COLO829 (cell line): ENCODE results near the gene CD300LD.

Experiments
- DNase-seq: peaks from one replicate; pipeline ENCODE4 v3.0.0; 2012; ENCODE audit warnings: low spot score

The CD300LD gene

DNA sequence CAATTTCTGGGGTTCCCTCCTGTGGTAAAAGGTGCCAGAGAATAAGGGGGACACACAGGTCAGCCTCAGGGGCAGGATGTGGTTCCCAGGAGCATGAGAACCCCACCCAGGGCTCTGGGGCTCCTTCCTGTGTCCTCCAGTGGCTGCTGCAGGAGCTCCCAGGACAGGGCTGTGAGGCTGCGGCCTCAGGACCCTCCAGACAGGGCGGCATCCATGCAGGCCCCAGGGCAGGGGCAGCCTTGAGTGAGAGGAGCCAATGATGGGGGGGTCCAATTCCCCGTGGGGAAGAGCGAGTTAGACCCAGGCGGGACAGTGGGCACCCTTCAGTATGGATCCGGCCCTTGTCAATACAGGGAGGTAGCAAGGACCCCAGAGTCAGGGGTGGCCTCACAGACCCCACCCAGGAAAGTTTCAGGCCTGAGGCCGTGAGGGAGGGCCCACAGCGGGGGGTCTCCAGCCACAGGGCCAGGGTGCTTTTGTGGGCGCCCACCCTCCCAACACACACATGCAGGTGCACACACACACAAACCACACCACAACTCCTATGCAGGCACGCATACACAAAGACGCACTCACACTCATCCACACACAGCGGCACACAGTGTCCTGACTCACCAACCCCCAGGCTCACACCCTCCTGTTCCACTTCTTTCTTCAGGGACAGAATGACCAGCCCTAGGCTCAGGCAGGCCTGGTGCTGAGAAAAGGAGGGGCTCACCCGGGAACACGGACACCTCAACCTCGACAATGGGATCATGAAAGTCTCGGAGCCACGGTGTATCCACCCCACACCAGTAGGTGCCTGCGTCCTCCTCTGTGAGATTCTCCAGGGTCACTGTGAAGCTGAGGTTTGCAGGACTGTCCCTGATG is 48.0 kb downstream of the CD300LD start:
- no peak for DNase-seq

DNA sequence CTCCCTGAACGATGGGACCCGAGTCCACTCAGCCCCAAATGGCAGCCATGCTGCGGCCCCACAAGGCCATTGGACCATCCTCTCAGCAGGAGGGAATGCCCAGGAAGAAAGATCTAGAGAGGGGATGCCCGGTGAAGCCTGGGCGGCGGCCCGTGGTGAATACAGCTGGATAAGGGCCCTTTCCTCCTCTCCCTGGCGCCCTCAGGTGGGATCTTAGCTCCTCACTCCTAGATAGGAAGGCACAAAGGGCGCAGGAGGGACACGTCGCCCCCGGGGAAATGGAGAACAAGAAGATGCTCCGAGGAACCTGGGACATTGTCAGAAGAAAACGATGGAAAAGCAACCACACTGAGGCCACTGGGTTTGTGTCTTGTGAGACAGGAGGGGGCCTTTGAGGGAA is 48.7 kb downstream of the CD300LD start:
- DNase-seq = no peak

DNA sequence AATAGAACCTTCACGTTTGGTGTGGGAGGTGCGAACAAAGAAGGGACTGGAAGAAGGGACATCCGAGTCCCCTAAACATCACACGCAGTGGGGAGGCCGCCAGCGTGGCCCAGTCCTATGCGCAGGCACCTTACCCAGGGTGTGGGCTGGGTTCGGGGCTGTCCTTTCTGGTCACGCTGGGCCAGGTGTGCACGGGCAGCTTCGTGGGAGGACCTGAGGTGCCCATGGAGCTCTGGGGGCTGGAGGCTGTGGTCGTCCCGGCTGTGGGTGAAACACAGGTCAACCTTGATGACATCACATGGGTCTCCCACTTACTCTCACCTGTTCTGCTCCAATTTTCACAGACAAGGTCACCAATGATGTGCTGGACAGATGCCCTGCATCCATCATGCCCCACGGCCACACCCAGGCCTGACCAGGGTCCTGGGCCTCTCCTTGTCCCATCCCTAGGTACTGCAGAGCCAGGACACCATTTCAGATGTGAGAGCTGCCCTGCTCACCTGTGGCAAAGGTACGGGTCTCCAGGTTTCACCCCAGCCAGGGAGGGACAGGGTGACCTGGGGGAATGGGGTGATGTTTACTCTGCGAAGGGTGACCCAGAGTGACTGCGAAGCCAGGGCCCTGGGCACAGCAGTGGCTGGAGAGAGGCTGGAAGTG is 49.2 kb downstream of the CD300LD start:
- DNase-seq = no peak

DNA sequence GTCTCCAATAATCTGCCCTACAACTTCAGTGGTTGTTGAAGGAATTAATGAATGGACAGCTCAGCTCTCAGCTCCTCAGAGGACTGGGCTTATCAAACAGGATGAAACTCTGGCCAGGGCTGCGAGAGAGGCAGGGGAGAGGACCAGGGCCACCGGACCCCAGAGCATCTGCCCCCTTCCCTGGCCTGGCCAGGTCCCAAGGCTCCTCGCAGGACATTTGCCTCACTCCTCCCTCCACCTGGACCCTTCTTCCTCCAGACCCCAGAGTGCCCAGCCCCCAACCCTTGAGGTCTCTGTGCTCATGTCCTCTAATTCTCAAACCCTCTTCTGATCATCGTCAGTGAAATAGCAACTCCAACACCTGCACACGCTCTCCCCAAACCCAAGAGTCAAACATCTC is 49.9 kb downstream of the CD300LD start:
- no peak for DNase-seq

DNA sequence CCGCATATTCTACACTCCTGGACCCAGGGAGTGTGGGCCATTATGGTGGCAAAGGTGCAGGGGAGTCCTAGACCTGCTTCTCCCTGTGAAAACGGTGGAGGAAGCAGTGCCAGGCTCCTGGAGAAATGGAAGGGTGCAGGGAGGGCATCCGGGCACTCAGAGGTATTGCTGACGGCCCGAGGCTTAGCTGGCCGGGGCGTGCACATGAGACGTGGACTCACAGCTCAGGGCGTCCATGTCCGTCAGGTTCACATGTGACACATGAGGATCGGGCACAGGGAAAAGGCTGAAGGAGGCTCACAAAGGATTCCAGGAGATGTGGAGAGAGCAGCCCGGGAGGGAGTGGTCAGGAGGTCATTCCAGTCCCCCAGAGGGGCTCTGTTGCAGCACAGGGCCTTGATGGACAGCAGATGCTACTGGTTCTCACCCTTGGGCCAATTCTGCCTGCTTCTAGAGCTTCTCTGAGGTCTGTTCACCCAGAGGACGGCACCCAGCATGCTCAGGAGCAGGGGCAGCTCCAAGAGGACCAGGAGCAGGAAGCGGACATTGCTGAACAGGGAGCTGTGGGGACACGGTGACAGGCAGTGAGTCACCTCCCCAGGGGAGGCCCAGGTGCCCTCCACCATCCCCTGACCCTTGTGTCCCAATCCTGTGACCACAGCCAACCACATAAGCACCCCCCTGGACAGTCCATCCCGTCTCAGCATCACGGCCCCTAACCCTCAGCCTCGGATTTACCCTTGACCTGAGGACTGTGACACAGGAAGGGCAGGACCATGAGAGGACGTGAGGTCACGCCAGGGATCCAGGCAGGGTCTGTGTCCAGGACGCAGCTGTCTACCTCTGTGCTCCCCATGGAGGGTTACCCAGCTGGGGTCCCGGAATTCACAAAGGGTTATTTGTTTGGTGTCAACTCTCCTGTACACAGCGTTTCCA is 50.6 kb downstream of the CD300LD start:
- no peak for DNase-seq

DNA sequence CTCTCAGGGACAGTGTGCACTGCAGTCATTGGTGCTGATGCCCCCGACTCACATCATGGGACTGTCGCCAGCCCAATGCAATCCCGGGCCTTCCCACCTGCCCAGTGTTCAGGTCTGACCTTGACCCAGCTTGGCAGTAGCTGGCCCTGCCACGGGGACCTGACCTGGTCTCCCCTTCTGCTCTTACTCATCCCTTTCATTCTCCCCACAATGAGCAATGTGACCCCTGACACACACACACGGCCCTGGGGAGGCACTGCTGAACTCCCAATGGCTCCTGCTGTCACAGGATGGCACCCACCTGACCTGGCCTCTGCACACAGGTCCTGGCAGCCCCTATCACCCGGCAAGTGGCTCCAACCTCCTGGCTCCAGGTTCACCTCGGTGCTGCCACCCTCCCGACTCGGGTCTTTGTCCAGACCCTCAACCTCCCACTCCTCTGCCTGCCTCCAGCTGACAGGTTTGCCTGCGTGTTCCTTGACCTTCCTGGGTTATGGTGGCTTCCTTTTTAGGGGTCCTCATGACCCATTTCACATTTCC is 52.7 kb downstream of the CD300LD start:
- DNase-seq = no peak

DNA sequence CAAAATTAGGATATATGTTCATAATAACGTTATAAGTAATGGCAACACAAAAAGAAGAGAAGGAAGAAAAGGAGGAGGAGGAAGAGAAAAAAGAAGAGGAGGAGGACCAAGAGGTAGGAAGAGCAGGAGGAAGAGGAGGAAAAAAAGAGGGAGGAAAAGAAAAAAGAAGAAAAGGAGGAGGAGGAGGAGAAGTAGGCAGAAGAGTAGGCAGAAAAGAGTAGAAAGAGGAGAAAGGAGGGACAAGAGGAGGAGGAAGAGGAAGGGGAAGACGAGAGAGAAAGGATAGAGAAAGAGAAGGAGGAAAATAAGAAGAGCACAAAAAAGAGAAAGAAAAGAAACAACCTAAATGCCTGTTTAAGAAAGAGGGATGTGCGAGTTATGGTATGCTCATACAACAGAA is 55.2 kb downstream of the CD300LD start:
- no peak for DNase-seq

DNA sequence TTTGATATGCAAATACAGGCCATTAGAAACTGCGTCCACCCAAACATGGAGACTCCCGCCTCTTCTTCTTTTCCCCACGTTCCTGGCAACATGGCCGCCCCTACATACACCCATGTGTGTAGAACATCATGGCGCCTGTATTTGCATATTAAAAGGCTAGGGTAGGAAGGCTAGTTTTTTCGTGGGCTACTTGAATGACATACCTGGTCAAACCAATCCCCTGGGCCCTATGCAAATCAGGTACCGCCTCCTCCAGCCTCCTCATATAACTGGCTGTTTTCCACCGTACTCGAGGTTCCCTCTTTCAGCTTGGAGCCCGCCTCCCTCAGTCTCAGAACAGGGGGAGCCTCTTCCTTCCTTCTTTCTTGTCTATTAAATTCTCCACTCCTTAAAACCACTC is 60.0 kb downstream of the CD300LD start:
- no peak for DNase-seq

DNA sequence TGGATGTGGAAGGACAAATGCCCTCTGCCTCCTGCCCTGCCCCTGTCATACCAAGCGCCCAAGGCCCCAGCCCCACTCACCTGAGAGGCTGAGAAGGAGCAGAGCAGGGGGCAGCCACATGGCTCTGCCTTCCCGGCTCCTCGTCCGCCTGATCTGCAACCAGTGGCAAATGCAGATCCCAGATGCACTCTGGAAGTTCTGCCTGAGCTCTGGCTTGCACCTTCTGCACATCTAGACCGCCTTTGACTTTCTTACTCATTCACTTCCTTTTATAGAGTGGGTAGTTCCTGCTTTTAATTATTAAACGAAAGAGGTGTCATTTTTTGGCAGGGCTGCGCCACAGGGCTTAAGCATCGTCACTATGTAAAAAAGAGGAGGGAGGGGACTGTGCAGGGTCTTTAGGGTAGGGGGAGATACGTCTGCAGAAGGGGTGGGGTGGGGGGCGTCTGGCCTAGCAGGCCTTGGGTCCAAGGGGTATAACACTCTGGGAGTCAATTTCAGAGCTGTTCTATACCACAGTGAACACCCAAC is 60.8 kb downstream of the CD300LD start, which contains the start of gene CD300LB:
TSS of gene CD300LB (minus strand) at position 245 of the 531 bp plus-strand sequence. CDS start at position 120, 125 bp downstream.
- no peak for DNase-seq

DNA sequence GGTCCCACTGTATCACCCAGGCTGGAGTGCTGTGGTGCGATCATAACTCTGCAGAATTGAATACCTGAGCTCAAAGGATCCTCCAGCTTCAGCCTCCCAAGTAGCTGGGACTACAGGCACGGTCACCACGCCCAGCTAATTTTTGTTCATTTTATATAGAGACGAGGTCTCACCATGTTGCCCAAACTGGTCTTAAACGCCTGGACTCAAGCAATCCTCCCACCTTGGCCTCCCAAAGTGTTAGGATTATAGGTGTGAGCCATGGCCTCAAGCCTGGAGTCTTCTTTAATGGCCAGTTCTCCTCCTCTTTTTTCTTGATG is 61.3 kb downstream of the CD300LD start:
- DNase-seq = no peak
